HUES64 (cell line): Measurements from ENCODE around the gene SLC12A8.

Experiments used
- H3K27ac ChIP-seq: 2 replicates; pipeline ENCODE4 v1.7.0; 2013; ENCODE audit warnings: low read depth, low read length, inconsistent platforms
- H3K27me3 ChIP-seq: 2 replicates; pipeline ENCODE4 v1.6.1; 2013; ENCODE audit warnings: mild to moderate bottlenecking, low read length; ENCODE audit not compliant: insufficient read depth
- H3K36me3 ChIP-seq: 2 replicates; pipeline ENCODE4 v1.6.1; 2013; ENCODE audit warnings: mild to moderate bottlenecking, low read length; ENCODE audit not compliant: insufficient read depth
- H3K4me1 ChIP-seq: 2 replicates; pipeline ENCODE4 v1.6.1; 2013; ENCODE audit warnings: mild to moderate bottlenecking, low read length, moderate library complexity; ENCODE audit not compliant: insufficient read depth
- H3K4me3 ChIP-seq: 2 replicates; pipeline ENCODE4 v1.5.1; 2013; ENCODE audit warnings: mild to moderate bottlenecking, low read length, moderate library complexity
- H3K9ac ChIP-seq: 2 replicates; pipeline ENCODE4 v1.6.1; 2013; ENCODE audit warnings: mild to moderate bottlenecking, low read depth, low read length
- H3K9me3 ChIP-seq: 2 replicates; pipeline ENCODE4 v1.6.1; 2013; ENCODE audit warnings: low read depth, low read length; ENCODE audit not compliant: insufficient read depth
- WGBS: fragments of 150-250, 120-280 bp; methylation state at CpG from one replicate; pipeline ENCODE4 v1.1.7; 2013; ENCODE audit warnings: missing lambda C conversion rate; 5-methylcytosine and 5-hydroxymethylcytosine counted together

The SLC12A8 gene

GRCh38 chr3:125048282-125048681 is 164.3 kb downstream of the SLC12A8 start:
- peaks cover 36% of the 10 kb centered on the region for H3K4me1 ChIP-seq
- H3K4me3 ChIP-seq = no peak overlapping the region
- no peak overlapping the region for H3K27ac ChIP-seq
- no peaks in the 10 kb centered on the region for H3K27me3 ChIP-seq
- 94% methylated on average over 3 of the region's 3 CpGs for WGBS
- H3K36me3 ChIP-seq = no peaks in the 10 kb centered on the region
- H3K9ac ChIP-seq = no peak overlapping the region
- H3K9me3 ChIP-seq = no peaks in the 10 kb centered on the region

- Histone ChIP-seq H3K27me3 (no peaks in the 10 kb centered on the region), H3K9me3 (no peaks in the 10 kb centered on the region), H3K4me3 (no peak overlapping the region), H3K27ac (no peak overlapping the region), H3K9ac (no peak overlapping the region), H3K4me1 (peaks cover 19% of the 10 kb centered on the region), H3K36me3 (no peaks in the 10 kb centered on the region)
- 71% methylated on average over 2 of the region's 2 CpGs for WGBS
These were observed 166.6 kb downstream of the SLC12A8 start for GRCh38 chr3:125045965-125046364.

- no peaks in the 10 kb centered on the region for H3K27me3 ChIP-seq
- H3K27ac ChIP-seq = no peak overlapping the region
- no peaks in the 10 kb centered on the region for H3K9me3 ChIP-seq
- H3K36me3 ChIP-seq = no peaks in the 10 kb centered on the region
- 91% methylated on average over 5 of the region's 5 CpGs for WGBS
- peaks cover 15% of the 10 kb centered on the region for H3K4me1 ChIP-seq
- H3K9ac ChIP-seq = no peak overlapping the region
- H3K4me3 ChIP-seq = no peak overlapping the region
These were observed 167.4 kb downstream of the SLC12A8 start for GRCh38 chr3:125045194-125045593.

GRCh38 chr3:125043599-125044151 is 168.9 kb downstream of the SLC12A8 start:
- 86% methylated on average over 20 of the region's 20 CpGs for WGBS
- Histone ChIP-seq H3K27me3 (no peaks in the 10 kb centered on the region), H3K4me3 (no peak overlapping the region), H3K36me3 (no peaks in the 10 kb centered on the region), H3K27ac (no peak overlapping the region), H3K9ac (no peak overlapping the region), H3K9me3 (no peaks in the 10 kb centered on the region), H3K4me1 (peaks cover 30% of the 10 kb centered on the region)

GRCh38 chr3:125042725-125043406 is 169.7 kb downstream of the SLC12A8 start:
- H3K27me3 ChIP-seq = no peaks in the 10 kb centered on the region
- 0 out of 2 replicates have a peak overlapping the region, but pooled peaks have one; percentile 17 for H3K27ac ChIP-seq
- H3K4me3 ChIP-seq = no peak overlapping the region
- H3K4me1 ChIP-seq = peaks cover 32% of the 10 kb centered on the region
- no peak overlapping the region for H3K9ac ChIP-seq
- H3K9me3 ChIP-seq = no peaks in the 10 kb centered on the region
- H3K36me3 ChIP-seq = no peaks in the 10 kb centered on the region
- WGBS = 79% methylated on average over 17 of the region's 17 CpGs

GRCh38 chr3:125039131-125040100 is 173.1 kb downstream of the SLC12A8 start:
- Histone ChIP-seq H3K4me3 (peak overlapping the region; percentile 12; the same call in 1 of the 2 replicates), H3K27ac (no peak overlapping the region), H3K4me1 (peaks cover 32% of the 10 kb centered on the region), H3K27me3 (no peaks in the 10 kb centered on the region), H3K9ac (no peak overlapping the region; the same call in 1 of the 2 replicates), H3K9me3 (peaks cover 12% of the 10 kb centered on the region; the same call in 1 of the 2 replicates), H3K36me3 (no peaks in the 10 kb centered on the region)
- 46% methylated on average over 11 of the region's 11 CpGs for WGBS

- Histone ChIP-seq H3K27me3 (no peaks in the 10 kb centered on the region), H3K9ac (no peak overlapping the region), H3K4me3 (no peak overlapping the region), H3K4me1 (peaks cover 21% of the 10 kb centered on the region), H3K27ac (no peak overlapping the region), H3K36me3 (no peaks in the 10 kb centered on the region), H3K9me3 (peaks cover 12% of the 10 kb centered on the region; the same call in 1 of the 2 replicates)
- 88% methylated on average over 2 of the region's 2 CpGs for WGBS
These were observed 174.9 kb downstream of the SLC12A8 start for GRCh38 chr3:125037498-125038150.

GRCh38 chr3:125035217-125035616 is 177.3 kb downstream of the SLC12A8 start:
- no peak overlapping the region for H3K4me3 ChIP-seq
- WGBS = 92% methylated on average over 5 of the region's 5 CpGs
- H3K9ac ChIP-seq = no peak overlapping the region
- H3K27ac ChIP-seq = no peak overlapping the region
- H3K27me3 ChIP-seq = no peaks in the 10 kb centered on the region
- peaks cover 18% of the 10 kb centered on the region for H3K4me1 ChIP-seq
- peaks cover 12% of the 10 kb centered on the region; the same call in 1 of the 2 replicates for H3K9me3 ChIP-seq
- H3K36me3 ChIP-seq = no peaks in the 10 kb centered on the region

- H3K9ac ChIP-seq = no peak overlapping the region
- H3K9me3 ChIP-seq = peaks cover 12% of the 10 kb centered on the region; the same call in 1 of the 2 replicates
- no peak overlapping the region for H3K4me3 ChIP-seq
- no peak overlapping the region for H3K27ac ChIP-seq
- WGBS = 93% methylated on average over 14 of the region's 14 CpGs
- H3K27me3 ChIP-seq = no peaks in the 10 kb centered on the region
- peaks cover 5% of the 10 kb centered on the region for H3K36me3 ChIP-seq
- H3K4me1 ChIP-seq = peaks cover 2% of the 10 kb centered on the region; the same call in 1 of the 2 replicates
These were observed 178.9 kb downstream of the SLC12A8 start for GRCh38 chr3:125033616-125034015.

GRCh38 chr3:125033135-125033534 is 179.4 kb downstream of the SLC12A8 start:
- Histone ChIP-seq H3K9me3 (peaks cover 12% of the 10 kb centered on the region; the same call in 1 of the 2 replicates), H3K27me3 (no peaks in the 10 kb centered on the region), H3K36me3 (peaks cover 10% of the 10 kb centered on the region), H3K9ac (no peak overlapping the region), H3K4me3 (no peak overlapping the region), H3K4me1 (no peaks in the 10 kb centered on the region), H3K27ac (no peak overlapping the region)
- 92% methylated on average over 5 of the region's 5 CpGs for WGBS
